A673 (cell line): ENCODE measurements around the gene BTBD2. TPM values are rescaled to one million over a fixed set of nuclear protein-coding genes. Genes with fewer than 3 reads are reported as not detected.

Experiments used
- BruUV-seq: library from RNA; stranded (reverse); fragments of 400-500 nt; replicated peaks from 2 replicates; lab custom pipeline; 2021; lab: Mats Ljungman, UMichigan
- CTCF ChIA-PET: fragments of 300-600 bp; sonication (Branson Sonifier 250); formaldehyde crosslinking; loops from one replicate; lab custom pipeline; 2022; ENCODE audit warnings: antibody characterized with exemption; lab: Charles Lee
- POLR2A ChIA-PET: fragments of 300-600 bp; sonication (Branson Sonifier 250); formaldehyde crosslinking; loops from one replicate; lab custom pipeline; 2022; ENCODE audit warnings: antibody characterized with exemption; ENCODE audit not compliant: low non-redundant PET; lab: Charles Lee
- DNase-seq: peaks from one replicate; pipeline ENCODE4 v3.0.0-alpha.2; 2015; ENCODE audit warnings: low spot score
- H3K27ac ChIP-seq: fragments of 200-600 bp; sonication (generic); 2 replicates; pipeline ENCODE4 v1.5.1; 2016; ENCODE audit warnings: mixed run types, low read depth, mild to moderate bottlenecking, mixed read lengths, antibody characterized with exemption, low read length; ENCODE audit not compliant: poor library complexity, severe bottlenecking
- H3K27me3 ChIP-seq: fragments of 200-600 bp; sonication (generic); replicated peaks from 2 replicates; pipeline ENCODE4 v1.6.1; 2017; ENCODE audit warnings: mixed run types, low read depth, mild to moderate bottlenecking, mixed read lengths, antibody characterized with exemption, low read length; ENCODE audit not compliant: insufficient read depth, poor library complexity
- H3K36me3 ChIP-seq: fragments of 200-600 bp; sonication (generic); 2 replicates; pipeline ENCODE4 v1.6.1; 2016; ENCODE audit warnings: mixed run types, mild to moderate bottlenecking, mixed read lengths, antibody characterized with exemption, low read length; ENCODE audit not compliant: insufficient read depth, poor library complexity, severe bottlenecking
- H3K4me1 ChIP-seq: fragments of 200-600 bp; sonication (generic); 2 replicates; pipeline ENCODE4 v1.6.1; 2017; ENCODE audit warnings: mixed run types, mild to moderate bottlenecking, mixed read lengths, antibody characterized with exemption, low read length; ENCODE audit not compliant: insufficient read depth, poor library complexity, severe bottlenecking
- H3K4me3 ChIP-seq: fragments of 200-600 bp; sonication (generic); 2 replicates; pipeline ENCODE4 v1.5.1; 2016; ENCODE audit warnings: low read depth, mixed run types, mild to moderate bottlenecking, mixed read lengths, low read length; ENCODE audit not compliant: poor library complexity, severe bottlenecking
- H3K9me3 ChIP-seq: fragments of 200-600 bp; sonication (generic); 2 replicates; pipeline ENCODE4 v1.6.1; 2016; ENCODE audit warnings: mixed run types, low read depth, mild to moderate bottlenecking, mixed read lengths, antibody characterized with exemption, low read length; ENCODE audit not compliant: poor library complexity, severe bottlenecking
- CTCF ChIP-seq: fragments of 300-800, 200-600 bp; sonication (generic); conservative IDR thresholded peaks from 2 replicates; pipeline ENCODE4 v1.5.1; 2017; ENCODE audit warnings: low read depth, mild to moderate bottlenecking, antibody characterized with exemption, low read length, moderate library complexity, mixed read lengths
- EZH2 ChIP-seq: fragments of 200-600 bp; sonication (generic); IDR thresholded peaks from 2 replicates; pipeline ENCODE4 v1.6.1; 2017; ENCODE audit warnings: borderline replicate concordance, low read depth, mild to moderate bottlenecking, mixed read lengths, antibody characterized with exemption, low read length; ENCODE audit not compliant: poor library complexity, severe bottlenecking
- intact Hi-C: fragments of 100-400 bp; cut with micrococcal nuclease; formaldehyde crosslinking; loops from one replicate; pipeline ENCODE4 v1.10.0; 2022; ENCODE audit not compliant: unreplicated experiment
- total RNA-seq: library from RNA; stranded (reverse); gene quantifications from 2 replicates; pipeline ENCODE4 v1.2.3, GENCODE V29; 2021

BTBD2 gene
- total RNA-seq, 1 experiment from 2014 or later = 91.7 TPM

GRCh38 chr19:2014731-2015607 is 545 bp downstream of the BTBD2 start:
- TF ChIP-seq CTCF = no peak
- TF ChIP-seq EZH2 = no peak
- intact Hi-C loops = no loop called here
- Histone ChIP-seq H3K27me3 (no peaks in the 10 kb centered on the region), H3K4me3 (peak overlapping the region; percentile 81), H3K36me3 (peaks cover 6% of the 10 kb centered on the region), H3K9me3 (no peaks in the 10 kb centered on the region), H3K27ac (peak overlapping the region; percentile 67), H3K4me1 (no peaks in the 10 kb centered on the region)
- CTCF ChIA-PET = no interaction called here
- POLR2A ChIA-PET = no interaction called here
- peak; percentile 48 for DNase-seq
- no TSS peak for BruUV-seq

- H3K4me3 ChIP-seq = peak overlapping the region; percentile 81
- H3K4me1 ChIP-seq = no peaks in the 10 kb centered on the region
- intact Hi-C loops = no loop called here
- no peak for TF ChIP-seq CTCF
- TF ChIP-seq EZH2 = no peak
- ChIA-PET CTCF (no interaction called here), POLR2A (no interaction called here)
- H3K27ac ChIP-seq = no peak overlapping the region
- DNase-seq = no peak
- H3K27me3 ChIP-seq = no peaks in the 10 kb centered on the region
- H3K36me3 ChIP-seq = peaks cover 6% of the 10 kb centered on the region
- no TSS peak for BruUV-seq
- H3K9me3 ChIP-seq = no peaks in the 10 kb centered on the region
Measured at GRCh38 chr19:2014131-2014571, 1.4 kb downstream of the BTBD2 start.

- CTCF ChIA-PET = no interaction called here
- H3K9me3 ChIP-seq = no peaks in the 10 kb centered on the region
- no peaks in the 10 kb centered on the region for H3K27me3 ChIP-seq
- H3K4me1 ChIP-seq = no peaks in the 10 kb centered on the region
- DNase-seq = no peak
- no TSS peak for BruUV-seq
- POLR2A ChIA-PET = no interaction called here
- peak overlapping the region; percentile 23 for H3K27ac ChIP-seq
- peaks cover 6% of the 10 kb centered on the region for H3K36me3 ChIP-seq
- intact Hi-C loops = no loop called here
- H3K4me3 ChIP-seq = peak overlapping the region; percentile 81
- TF ChIP-seq EZH2 (no peak), CTCF (no peak)
Measured at GRCh38 chr19:2013683-2013961, 1.9 kb downstream of the BTBD2 start.
